Activated CD4-positive, CD25-positive, alpha-beta regulatory T cell treated with anti-CD3 and anti-CD28 coated beads, Interleukin-2, amount 50 U/mL, for 72 hours (primary cell): ENCODE measurements around the gene BRINP1.
"Not testable (repeated sequence)": the region's sequence is repeated elsewhere in the genome, so short reads cannot be mapped to it uniquely, and the experiment has no call there.

Experiments used
- DNase-seq: peaks from one replicate; pipeline ENCODE4 v3.0.0; 2021

The BRINP1 gene

GRCh38 chr9:119184265-119184936 is 184.8 kb downstream of the BRINP1 start:
- no peak for DNase-seq

GRCh38 chr9:119181561-119181960 is 187.7 kb downstream of the BRINP1 start:
- DNase-seq: no peak

- DNase-seq: no peak
These were observed 188.3 kb downstream of the BRINP1 start for GRCh38 chr9:119180897-119181296.

GRCh38 chr9:119179701-119180100 is 189.5 kb downstream of the BRINP1 start:
- DNase-seq: no peak

- DNase-seq: no peak
These were observed 192.0 kb downstream of the BRINP1 start for GRCh38 chr9:119177196-119177595.

GRCh38 chr9:119175581-119175980 is 193.7 kb downstream of the BRINP1 start:
- DNase-seq: no peak

- not testable (repeated sequence) for DNase-seq
These were observed 200.0 kb downstream of the BRINP1 start for GRCh38 chr9:119169222-119169621.

GRCh38 chr9:119167876-119168275 is 201.4 kb downstream of the BRINP1 start:
- DNase-seq: no peak

GRCh38 chr9:119167267-119167666 is 202.0 kb downstream of the BRINP1 start:
- no peak for DNase-seq

- no peak for DNase-seq
These were observed 203.1 kb downstream of the BRINP1 start for GRCh38 chr9:119166096-119166495.

GRCh38 chr9:119165131-119165530 is 204.1 kb downstream of the BRINP1 start:
- DNase-seq: no peak

GRCh38 chr9:119164716-119165115 is 204.5 kb downstream of the BRINP1 start:
- DNase-seq: no peak

- DNase-seq: no peak
These were observed 208.7 kb downstream of the BRINP1 start for GRCh38 chr9:119160551-119160950.

GRCh38 chr9:119159386-119159785 is 209.8 kb downstream of the BRINP1 start:
- DNase-seq: no peak

GRCh38 chr9:119157196-119157595 is 212.0 kb downstream of the BRINP1 start:
- no peak for DNase-seq

GRCh38 chr9:119156354-119156753 is 212.9 kb downstream of the BRINP1 start:
- DNase-seq: no peak

GRCh38 chr9:119154527-119154926 is 214.7 kb downstream of the BRINP1 start:
- no peak for DNase-seq

- no peak for DNase-seq
These were observed 215.8 kb downstream of the BRINP1 start for GRCh38 chr9:119153402-119153801.

- DNase-seq: no peak
These were observed 220.4 kb downstream of the BRINP1 start for GRCh38 chr9:119148855-119149254.

- no peak for DNase-seq
These were observed 231.8 kb downstream of the BRINP1 start for GRCh38 chr9:119137479-119137878.

GRCh38 chr9:119126040-119126439 is 243.2 kb downstream of the BRINP1 start:
- no peak for DNase-seq

GRCh38 chr9:119121899-119122298 is 247.3 kb downstream of the BRINP1 start:
- no peak for DNase-seq

GRCh38 chr9:119117409-119117808 is 251.8 kb downstream of the BRINP1 start:
- DNase-seq: no peak
